ENCODE measurements around the gene TRAF4. TPM values are rescaled to one million over a fixed set of nuclear protein-coding genes. Genes with fewer than 3 reads are reported as not detected.
A peak's percentile ranks its signal among the peaks of the same experiment; 100 is the strongest.

TRAF4 gene
- total and polyA plus RNA-seq, 9 of the 15 experiments (the other 6 are each of a cell fraction or from before 2014, with no cell fraction given): 2.4 to 147 (median 72.4) TPM

GRCh38 chr17:28726627-28727491, 17.0 kb upstream of the TRAF4 start (continued):
- TF ChIP-seq AFF1 (IDR thresholded peaks at IDR 0.05; ENCODE audit: low read depth in 1 of 2, partially characterized antibody in 2 of 2) (peak in 1 of 2 experiments; percentile 28), TEAD1 (CRISPR knock-in tag; IDR thresholded peaks at IDR 0.05) (peak in 1 of 2 experiments; percentile 29; a peak in 2 of 4 replicates), SRSF9 (IDR thresholded peaks at IDR 0.05; ENCODE audit: borderline replicate concordance, low read depth, low read length) (no peak), RAD51 (IDR thresholded peaks at IDR 0.05; ENCODE audit: borderline replicate concordance, low read depth) (no peak; the same call in 1 of the 2 replicates), TCF7 (IDR thresholded peaks at IDR 0.05; ENCODE audit: borderline replicate concordance) (no peak; the same call in 1 of the 2 replicates), BRCA1 (IDR thresholded peaks at IDR 0.05) (no peak), BRCA1 (CRISPR knock-in tag; IDR thresholded peaks at IDR 0.05) (no peak), SETDB1 (IDR thresholded peaks at IDR 0.05; ENCODE audit: low read length) (no peak), CCNT2 (IDR thresholded peaks at IDR 0.05; ENCODE audit: borderline replicate concordance, extremely low read depth, insufficient read length, low read depth, low read length) (peak; percentile 41), NFIX (CRISPR knock-in tag; IDR thresholded peaks at IDR 0.05; ENCODE audit: low read depth) (no peak), MLX (CRISPR knock-in tag; conservative IDR thresholded peaks at IDR 0.05) (no peak), L3MBTL2 (IDR thresholded peaks at IDR 0.05) (peak; percentile 83), KDM4B (IDR thresholded peaks at IDR 0.05; ENCODE audit: borderline replicate concordance in 2 of 2, low read depth in 1 of 2) (peak in 1 of 2 experiments; percentile 87; a peak in 1 of 4 replicates), GTF2B (IDR thresholded peaks at IDR 0.05; ENCODE audit: extremely low read depth, insufficient read length) (peak; percentile 14), ZBTB33 (CRISPR knock-in tag; IDR thresholded peaks at IDR 0.05) (0 out of 2 replicates have a peak, but pooled peaks have one; percentile 49), ETV1 (tag; conservative IDR thresholded peaks at IDR 0.05; ENCODE audit: low read depth) (peak; percentile 64), C11orf30 (IDR thresholded peaks at IDR 0.05; ENCODE audit: low read depth) (no peak), KLF1 (tag; IDR thresholded peaks at IDR 0.05) (no peak), ZKSCAN3 (CRISPR knock-in tag; IDR thresholded peaks at IDR 0.05) (no peak), SMAD1 (IDR thresholded peaks at IDR 0.05; ENCODE audit: low read depth, low read length, partially characterized antibody) (peak; percentile 66)

Measured in K562 (cell line).